Stimulated activated CD8-positive, alpha-beta memory T cell treated with anti-CD3 and anti-CD28 coated beads, Interleukin-4, amount 100 ng/mL, for 48 hours (primary cell): ENCODE measurements around the gene FSTL3.
A peak's percentile ranks its signal among the peaks of the same experiment; 100 is the strongest.
"Not testable (repeated sequence)": the region's sequence is repeated elsewhere in the genome, so short reads cannot be mapped to it uniquely, and the experiment has no call there.

Source experiments
- DNase-seq: peaks from one replicate; pipeline ENCODE4 v3.0.0-alpha.2; 2020

FSTL3 gene

DNA sequence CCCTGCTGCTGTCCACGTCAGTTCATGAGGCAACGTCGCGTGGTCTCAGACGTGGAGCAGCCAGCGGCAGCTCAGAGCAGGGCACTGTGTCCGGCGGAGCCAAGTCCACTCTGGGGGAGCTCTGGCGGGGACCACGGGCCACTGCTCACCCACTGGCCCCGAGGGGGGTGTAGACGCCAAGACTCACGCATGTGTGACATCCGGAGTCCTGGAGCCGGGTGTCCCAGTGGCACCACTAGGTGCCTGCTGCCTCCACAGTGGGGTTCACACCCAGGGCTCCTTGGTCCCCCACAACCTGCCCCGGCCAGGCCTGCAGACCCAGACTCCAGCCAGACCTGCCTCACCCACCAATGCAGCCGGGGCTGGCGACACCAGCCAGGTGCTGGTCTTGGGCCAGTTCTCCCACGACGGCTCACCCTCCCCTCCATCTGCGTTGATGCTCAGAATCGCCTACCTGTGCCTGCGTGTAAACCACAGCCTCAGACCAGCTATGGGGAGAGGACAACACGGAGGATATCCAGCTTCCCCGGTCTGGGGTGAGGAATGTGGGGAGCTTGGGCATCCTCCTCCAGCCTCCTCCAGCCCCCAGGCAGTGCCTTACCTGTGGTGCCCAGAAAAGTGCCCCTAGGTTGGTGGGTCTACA is 6.6 kb downstream of the FSTL3 start:
- DNase-seq = no peak

DNA sequence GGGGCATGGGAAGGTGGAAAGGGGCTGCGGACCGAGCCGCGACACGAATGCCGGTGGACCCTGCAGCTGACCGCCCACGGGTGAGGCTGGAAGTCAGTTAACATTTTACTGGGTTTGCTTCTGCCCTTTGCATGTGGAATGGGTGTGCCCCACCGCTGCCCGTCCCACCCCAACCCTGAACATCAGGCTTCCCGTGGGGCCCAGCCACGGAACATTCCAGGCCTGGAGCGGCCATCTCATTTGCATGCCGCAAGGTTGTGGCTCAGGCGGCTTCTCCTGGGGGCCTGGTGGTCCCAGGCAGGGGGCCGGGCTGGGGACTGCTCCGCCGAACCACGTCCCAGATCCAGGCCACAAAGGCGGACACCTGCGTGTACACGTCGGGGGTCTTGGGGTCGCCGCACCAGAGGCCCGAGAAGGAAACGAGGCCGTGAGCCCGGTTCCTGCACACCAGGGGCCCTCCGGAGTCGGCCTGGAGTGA is 9.3 kb downstream of the FSTL3 start:
- DNase-seq = no peak

DNA sequence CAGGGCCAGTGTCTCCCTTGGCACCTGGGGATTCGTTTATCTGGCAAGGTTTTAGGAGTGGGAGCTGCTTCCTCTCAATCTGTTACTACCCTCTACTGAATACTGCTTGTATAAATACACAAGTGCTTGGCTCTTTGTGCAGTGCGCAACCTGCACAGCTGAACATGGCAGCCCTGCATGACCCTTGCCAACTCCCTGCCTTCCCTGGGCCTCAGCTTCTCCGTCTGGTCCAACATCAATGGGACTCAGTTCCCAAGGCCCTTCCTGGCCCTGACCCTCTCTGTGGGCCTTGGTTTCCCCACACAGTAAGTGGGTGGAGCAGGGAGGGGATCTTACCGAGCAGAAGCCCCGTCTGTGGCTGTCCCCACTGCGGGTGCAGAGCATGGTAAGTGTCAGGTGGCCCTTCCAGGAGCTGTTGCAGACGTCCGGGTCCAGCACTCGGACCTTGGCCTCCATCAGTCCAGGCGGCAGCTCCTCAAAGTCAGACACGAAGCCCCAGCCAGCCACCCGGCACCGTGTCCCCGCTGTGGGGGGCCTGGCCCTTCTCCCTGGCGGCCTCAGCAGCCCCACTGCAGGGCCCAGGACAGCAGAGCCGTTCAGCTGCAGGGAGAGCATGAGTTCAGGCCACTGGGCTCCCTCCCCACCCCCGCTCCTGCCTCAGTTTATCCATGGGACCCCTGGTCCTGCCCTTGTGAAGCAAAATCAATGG is 10.6 kb downstream of the FSTL3 start:
- DNase-seq = no peak

DNA sequence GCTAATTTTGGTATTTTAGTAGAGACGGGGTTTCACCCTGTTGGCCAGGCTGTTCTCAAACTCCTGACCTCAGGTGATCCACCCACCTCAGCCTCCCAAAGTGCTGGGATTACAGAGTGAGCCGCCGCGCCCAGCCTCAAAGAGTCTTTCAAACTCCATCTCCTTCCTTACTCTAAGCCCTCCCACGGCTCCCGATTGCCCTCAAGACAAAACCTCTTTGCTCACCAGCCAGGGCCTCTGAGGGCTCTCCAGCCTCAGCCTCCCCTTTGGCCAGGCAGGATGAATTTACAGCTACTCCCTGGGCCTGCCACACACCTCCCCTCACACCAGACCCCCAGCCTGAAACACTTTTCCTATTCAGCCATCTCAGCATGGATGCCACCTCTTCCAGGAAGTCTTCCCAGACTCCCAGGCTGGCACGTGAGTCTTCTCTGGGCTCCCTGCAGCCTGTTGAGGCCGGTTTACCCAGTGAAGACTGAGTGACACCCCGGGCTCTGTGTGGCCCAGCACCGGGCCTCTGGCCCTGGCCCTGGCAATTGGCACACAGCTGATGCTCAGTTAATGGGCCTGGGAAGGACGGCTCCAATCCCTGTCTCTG is 11.5 kb downstream of the FSTL3 start:
- no peak for DNase-seq

DNA sequence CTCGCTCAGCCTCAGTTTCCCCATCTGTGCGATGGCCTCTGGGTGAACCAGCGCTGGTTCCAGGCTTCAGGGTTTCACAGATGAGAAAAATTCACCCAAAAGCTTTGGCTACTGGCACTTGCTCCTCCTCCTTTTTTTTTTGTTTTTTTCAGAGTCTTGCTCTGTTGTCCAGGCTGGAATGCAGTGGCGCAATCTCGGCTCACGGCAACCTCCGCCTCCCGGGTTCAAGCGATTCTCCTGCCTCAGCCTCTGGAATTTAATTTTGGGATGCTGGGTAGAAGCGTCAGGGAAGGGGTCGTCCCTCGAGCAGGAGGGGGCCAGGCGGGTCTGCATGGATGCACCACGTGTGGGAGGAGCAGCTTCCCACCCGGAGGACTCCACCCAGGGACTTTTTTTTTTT is 12.0 kb downstream of the FSTL3 start:
- DNase-seq = no peak

DNA sequence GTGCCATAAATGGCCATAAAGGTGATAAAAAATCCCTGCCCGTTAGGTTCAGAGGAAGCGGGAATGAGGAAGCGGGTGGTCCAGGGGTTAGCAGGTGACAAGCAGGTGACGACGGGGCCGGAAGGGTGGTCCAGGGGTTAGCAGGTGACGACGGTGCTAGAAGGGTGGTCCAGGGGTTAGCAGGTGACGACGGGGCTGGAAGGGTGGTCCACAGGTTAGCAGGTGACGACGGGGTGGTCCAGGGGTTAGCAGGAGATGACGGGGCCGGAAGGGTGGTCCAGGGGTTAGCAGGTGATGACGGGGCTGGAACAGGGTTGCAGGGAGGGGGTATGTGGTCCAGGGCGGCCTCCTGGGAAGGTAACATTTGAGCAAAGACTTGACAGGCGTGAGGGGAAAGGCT is 12.8 kb downstream of the FSTL3 start:
- no peak for DNase-seq

DNA sequence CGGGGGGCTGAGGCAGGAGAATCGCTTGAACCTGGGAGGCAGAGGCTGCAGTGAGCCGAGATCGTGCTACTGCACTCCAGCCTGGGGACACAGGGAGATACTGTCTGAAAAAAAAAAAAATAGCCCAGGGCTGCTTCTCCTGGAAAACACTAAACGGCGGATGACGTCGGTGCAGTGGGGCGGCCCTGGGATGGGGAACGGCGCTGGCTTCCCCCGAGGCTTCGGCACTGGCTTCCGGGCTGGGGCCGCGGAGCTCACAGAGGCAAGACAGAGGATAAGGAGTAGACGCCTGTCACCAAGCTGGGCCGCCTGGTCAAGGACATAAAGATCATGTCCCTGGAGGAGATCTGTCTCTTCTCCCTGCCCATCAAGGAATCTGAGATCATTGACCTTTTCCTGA is 14.0 kb downstream of the FSTL3 start:
- DNase-seq = no peak

DNA sequence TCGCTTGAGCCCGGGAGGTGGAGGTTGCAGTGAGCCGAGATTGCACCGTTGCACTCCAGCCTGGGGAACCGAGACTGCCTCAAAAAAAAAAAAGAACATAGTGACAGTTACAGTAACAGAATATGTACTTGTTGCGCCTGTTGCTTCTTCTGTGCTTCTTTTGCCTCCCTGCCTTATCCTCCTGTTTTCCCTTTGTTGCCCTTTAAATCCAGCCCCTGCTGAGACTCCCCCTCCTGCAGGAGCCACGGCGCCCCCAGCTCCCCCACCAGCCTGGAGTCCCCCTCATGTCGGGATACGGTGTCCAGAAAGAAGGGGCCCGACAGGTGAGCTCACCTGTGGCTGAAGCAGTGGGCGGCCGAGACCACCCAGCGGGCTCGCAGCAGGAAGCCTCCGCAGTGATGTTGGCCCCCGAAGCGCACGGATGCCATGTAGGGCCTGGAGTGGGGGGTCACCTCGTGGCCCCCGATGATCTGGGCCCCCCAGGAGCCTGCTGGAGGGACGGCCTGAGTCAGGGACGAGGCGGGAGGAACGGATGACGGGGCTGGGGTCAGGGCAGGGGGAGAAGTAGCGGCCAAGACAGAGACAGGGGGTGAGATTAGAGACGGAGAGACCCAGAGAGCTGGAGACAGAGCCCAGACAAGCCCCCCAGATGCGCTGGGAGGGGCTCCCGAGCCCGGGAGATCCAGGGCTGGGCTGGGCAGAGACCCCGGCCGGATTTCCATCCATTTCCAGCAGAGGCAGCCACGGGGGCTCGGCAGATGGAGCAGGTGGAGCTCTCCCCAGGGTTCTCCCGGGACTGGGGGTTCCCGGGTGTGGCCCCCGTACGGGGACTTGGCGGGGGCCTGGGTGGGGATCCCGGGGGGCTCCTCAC is 18.5 kb downstream of the FSTL3 start:
- DNase-seq = no peak

DNA sequence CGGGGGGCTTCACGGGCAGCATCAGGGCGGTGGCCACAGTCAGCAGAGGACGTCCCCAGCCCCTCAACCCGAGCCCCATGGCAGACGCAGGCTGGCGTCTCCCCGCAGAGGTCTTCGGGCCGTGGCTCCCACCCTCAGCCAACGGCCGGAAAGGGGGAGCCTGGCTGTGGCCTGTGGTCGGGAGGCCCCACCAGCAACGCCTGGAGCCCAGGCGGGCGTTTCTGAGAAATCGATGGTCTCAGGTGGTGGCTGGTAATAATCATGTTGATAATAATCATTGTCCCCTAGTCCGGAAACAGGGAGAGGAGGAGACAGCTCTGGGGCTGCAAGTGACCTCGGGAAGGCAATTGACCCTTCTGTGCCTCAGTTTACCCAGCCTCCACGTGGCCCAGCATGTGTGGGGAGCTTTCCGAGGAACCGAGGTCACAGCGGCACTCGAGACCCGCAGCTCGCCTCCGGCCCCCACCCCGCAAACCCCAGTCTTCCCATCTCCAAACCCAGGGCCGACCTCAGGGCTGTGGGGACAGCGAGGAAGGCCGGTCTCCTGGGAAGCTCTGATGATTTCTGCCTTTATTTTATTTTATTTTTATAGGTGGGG is 19.3 kb downstream of the FSTL3 start, which contains the start of gene PRSS57:
TSS of gene PRSS57 (minus strand) at position 101 of the 598 bp plus-strand sequence. CDS start at position 79, 22 bp downstream.
- DNase-seq = no peak

DNA sequence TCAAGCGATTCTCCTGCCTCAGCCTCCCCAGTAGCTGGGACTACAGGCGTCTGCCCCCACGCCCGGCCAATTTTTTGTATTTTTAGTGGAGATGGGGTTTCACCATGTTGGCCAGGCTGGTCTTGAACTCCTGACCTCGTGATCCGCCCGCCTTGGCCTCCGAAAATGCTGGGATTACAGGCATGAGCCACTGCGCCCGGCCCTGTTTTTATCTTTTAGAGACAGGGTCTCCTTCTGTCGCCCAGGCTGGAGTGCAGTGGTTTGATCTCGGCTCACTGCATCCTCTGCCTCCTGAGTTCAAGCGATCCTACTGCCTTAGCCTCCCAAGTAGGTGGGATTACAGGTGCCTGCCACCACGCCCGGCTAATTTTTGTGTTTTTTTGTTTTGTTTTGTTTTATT is 22.3 kb downstream of the FSTL3 start:
- DNase-seq = not testable (repeated sequence)

DNA sequence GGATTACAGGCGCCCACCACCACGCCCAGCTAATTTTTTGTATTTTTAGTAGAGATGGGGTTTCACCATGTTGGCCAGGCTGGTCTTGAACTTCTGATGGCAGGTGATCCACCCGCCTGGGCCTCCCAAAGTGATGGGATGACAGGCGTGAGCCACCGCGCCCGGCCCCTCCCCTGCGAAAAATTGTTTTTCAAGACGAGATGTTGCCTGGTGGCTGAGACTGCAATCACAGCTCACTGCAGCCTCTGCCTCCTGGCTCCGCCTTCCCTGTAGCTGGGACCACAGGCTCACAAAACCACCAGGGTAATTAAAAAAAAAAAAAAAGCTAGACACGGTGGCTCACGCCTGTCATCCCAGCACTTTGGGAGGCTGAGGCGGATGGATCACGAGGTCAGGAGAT is 23.7 kb downstream of the FSTL3 start:
- DNase-seq = not testable (repeated sequence)

DNA sequence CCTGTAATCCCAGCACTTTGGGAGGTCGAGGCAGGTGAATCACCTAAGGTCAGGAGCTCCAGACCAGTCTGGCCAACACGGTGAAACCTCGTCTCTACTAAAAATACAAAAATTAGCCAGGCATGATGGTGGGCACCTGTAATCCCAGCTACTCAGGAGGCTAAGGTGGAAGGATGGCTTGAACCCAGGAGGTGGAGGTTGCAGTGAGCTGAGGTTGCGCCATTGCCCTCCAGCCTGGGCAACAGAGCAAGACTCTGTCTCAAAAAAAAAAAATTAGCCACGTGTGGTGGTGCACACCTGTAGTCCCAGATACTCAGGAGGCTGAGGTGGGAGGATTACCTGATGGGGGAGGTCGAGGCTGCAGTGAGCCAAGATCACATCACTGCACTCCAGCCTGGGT is 26.7 kb downstream of the FSTL3 start:
- DNase-seq = not testable (repeated sequence)

DNA sequence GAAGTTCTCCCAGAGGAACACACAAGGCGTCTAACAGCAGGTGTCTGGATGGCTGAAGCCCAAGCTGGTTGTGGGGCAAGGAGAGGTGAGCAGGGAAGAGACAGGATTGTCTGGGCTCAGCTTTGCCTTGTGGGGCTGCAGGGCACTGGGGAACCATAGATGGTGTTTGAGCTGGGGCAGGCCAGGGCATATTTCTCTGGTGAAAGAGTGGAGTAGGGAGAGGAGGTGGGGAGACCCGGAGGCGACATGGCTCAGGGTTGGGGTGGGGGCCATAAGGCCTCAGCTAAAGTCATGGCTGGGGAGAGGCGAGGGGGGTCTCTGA is 27.1 kb downstream of the FSTL3 start:
- DNase-seq = no peak

DNA sequence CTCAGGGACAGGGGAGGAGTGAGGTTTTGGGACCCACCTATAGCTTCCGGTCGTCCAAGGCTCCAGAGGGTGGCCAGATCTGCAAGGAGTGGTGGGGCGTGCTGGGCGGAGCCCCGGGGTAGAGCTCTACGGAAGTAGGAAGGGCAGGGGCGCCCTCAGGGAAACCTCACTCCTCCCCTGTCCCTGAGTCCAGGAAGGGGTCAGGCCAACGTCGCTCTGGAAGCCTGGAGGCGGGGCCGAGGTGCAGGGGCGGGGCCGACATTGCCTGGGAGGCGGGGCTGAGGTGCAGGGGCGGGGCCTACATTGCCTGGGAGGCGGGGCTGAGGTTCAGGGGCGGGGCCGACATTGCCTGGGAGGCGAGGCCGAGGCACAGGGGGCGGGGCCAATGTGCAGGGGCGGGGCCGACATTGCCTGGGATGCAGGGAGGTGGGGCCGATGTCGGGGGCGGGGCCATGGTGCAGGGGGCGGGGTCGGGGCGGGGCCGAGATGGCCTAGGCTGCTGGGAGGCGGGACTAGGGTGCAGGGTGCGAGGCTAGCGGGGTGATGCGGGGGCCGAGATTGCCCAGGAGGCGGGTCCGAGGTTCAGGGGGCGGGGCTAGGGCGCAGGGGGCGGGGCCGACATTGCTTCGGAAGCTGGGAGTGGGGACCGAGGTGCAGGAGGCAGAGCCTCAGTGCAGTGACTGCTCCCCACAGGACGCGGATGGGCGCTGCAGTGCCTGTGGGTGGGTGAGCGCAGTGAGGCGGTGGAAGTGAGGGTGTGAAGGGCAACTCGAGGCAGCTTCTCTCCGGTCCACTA is 27.7 kb downstream of the FSTL3 start:
- peak; percentile 90 for DNase-seq

DNA sequence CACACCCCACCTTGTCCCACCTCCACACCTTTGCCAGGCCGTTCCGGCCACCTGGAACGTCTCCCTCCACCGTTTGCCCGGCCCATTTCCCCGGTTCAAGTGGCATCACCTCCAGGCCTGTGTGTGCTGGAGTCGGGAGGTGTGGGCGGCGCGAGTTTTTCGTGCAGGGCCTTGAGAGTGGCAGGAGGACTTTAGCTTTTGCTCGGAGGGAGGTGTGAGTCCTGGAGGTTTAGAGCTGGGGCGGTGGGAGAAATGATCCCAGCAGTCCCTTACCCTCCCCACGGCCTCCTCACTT is 28.2 kb downstream of the FSTL3 start:
- no peak for DNase-seq

DNA sequence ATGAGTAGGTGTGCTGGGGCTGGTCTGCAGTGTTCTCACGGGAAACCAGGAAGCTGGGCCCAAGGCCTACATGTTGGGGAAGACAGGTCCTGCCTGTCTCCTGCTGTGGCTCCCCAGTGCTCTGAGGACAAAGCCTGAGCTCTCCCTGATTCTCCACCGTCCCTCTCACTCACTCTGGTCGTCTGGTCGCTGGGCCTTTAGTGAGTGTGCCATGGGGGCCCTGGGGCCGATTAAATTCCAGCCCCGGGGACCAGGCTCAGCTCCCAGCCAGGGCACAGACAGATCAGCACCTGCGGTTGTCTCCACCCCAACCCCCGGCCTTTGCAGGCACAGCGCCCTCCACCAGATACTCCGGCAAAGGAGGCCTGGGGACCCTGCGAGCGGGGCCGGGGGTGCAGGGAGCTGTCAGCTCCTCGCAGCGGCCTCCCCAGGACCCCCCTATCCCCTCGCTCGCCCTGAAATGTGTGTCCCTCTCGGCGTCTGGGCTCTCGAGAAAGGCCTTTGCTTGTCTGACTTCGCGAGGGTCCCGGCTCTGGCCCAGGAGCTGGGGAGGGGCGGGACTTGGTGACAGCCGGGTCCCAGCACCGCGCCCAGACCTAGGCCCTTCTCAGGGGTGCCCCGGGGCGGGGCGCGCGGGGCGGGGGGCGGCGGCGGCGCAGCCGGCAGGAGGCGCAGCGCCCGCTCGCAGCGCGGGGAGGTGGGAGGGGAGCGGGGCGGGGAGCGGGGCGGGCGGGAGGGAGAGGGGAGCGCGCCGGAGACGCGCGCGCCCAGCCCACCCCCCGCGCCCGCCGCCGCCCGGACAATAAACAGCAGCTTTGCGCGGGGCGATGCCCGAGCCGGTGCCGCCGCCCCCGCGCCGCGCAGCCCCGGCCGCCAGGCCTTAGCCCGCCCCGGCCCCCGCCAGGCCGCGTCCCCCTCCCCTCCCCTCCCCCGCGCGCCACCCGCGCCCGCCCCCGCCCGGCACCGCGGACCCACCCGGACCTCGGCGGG is 32.3 kb downstream of the FSTL3 start, which contains the start of gene PALM:
TSS of gene PALM (plus strand) at position 782 of the 990 bp plus-strand sequence. CDS start 212 bp downstream, outside the sequence.
- DNase-seq = no peak

DNA sequence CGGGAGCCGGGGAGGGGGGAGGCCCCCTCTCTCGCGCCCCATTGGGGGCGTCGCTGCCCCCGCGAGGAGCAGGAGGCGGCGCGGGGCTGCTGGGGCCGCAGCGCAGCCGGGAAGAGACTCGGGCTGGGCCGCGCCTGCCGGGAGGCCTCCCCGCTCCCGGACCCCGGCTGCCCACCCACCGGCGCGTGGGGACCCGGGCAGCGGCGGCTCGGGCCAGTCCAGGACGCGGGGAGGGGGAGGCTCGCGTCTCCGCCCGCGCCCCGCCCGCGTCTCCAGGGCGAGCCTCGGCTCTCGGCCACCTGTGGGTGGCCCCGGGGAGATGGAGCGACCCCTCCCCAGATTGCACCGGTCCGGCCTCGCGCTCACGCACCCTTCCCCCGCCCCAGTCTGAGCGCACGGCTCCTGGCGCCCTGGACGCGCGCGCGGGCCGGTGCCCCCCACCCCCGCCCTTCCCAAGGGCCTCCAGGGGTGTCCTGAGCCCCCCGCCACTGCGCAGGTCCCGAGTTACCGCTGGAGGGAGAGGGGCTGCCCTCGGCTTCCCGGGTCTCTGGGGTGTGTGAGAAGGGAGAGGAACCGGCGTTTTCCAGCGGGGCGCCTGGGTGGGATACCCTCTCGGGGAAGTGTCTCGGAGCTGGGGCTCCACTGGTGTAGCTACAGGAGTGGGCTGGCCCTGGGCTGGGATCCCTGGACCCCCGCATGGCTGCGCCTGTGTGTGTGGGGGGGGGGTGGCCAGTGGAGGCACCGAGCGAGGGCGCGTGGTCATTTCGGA is 33.2 kb downstream of the FSTL3 start:
- DNase-seq = no peak

DNA sequence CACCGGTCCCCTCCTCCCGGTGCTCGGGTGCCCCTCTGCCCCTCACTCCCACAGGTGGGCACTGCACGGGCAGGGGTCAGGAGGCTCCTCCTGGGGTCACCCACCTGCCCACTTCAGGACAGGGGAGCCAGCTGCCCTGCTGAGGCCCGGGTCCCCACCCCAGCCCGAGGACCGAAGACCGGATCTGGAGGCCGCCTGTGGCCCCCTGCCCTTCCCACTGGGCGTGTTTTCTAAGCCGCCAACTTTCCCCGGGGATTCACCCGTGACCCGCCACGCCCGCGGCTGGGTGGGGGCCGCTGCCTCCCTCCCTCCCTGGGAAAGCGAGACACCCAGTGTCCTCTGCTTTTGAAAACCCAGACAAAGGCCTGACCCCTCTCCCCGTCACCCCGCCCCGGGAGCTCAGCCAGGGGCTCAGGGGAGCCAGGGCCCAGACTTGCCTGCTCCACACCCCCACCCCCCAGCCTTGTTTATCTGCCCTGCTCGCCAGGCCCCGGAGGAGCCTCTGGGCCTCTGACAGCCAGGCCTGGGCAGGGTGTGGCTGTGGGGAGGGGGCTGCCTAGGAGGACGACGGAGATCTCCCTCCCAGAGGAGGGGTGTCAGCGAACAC is 33.9 kb downstream of the FSTL3 start:
- DNase-seq = no peak

DNA sequence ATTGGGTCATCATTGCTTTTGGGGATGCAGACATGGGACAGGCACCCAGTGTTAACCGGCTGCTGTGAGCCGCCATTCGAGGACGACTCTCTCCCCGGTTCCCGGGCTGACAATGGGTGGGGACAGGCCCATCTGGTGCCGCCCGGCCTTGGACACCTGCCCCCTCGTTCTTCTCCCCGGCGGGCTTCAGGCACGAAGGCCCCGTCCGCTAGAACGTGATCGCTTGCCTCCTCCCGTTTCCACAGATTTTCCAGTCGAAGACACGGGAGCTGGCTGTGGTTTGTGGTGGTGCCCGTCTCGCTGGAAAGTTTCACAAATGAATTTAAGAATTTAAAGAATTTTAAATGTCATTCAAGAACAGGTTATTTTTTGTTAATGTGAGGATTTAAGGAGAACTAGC is 34.6 kb downstream of the FSTL3 start:
- DNase-seq = no peak

DNA sequence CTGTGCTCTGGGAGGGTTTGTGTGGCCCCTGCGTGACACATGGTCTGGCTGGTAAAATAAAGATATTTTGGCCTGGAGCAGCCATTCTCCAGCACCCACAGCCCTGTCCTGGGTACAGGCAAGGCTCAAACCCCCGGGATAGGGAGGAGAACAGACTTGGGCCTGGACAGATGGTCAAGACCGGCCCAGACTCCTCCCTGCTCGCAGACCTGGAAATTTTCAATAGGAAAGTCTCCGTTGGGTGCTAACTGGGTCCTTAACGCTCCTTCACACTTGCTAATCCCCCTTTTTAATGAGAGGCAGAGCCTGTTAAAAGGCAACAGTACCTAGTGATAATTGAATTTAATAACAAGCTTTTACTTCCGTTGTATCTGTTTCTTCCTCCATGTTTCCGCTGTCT is 35.1 kb downstream of the FSTL3 start:
- DNase-seq = no peak
